ENCODE measurements around the gene TEKT1.

Gene TEKT1

GRCh38 chr17:6757747-6758146, 73.8 kb downstream of the TEKT1 start:
- no peak for DNase-seq (ENCODE audit: low read depth)

GRCh38 chr17:6756425-6757031, 75.0 kb downstream of the TEKT1 start:
- DNase-seq (ENCODE audit: low read depth), result no peak

GRCh38 chr17:6755731-6756184, 75.8 kb downstream of the TEKT1 start, which contains the start of gene XAF1:
Gene XAF1, plus strand, starts transcription at chr17:6756046. Its CDS starts 33 bp downstream, at chr17:6756079.
- DNase-seq (ENCODE audit: low read depth), result peak; percentile 31

- no peak for DNase-seq (ENCODE audit: low read depth)
Observed at GRCh38 chr17:6755281-6755680, 76.2 kb downstream of the TEKT1 start.

GRCh38 chr17:6753546-6753945, 78.0 kb downstream of the TEKT1 start:
- DNase-seq (ENCODE audit: low read depth), result no peak

- peak; percentile 15 for DNase-seq (ENCODE audit: low read depth)
Observed at GRCh38 chr17:6753006-6753445, 78.5 kb downstream of the TEKT1 start.

GRCh38 chr17:6752068-6752909, 79.2 kb downstream of the TEKT1 start:
- no peak for DNase-seq (ENCODE audit: low read depth)

- no peak for DNase-seq (ENCODE audit: low read depth)
Observed at GRCh38 chr17:6749519-6749918, 82.0 kb downstream of the TEKT1 start.

- no peak for DNase-seq (ENCODE audit: low read depth)
Observed at GRCh38 chr17:6748617-6749016, 82.9 kb downstream of the TEKT1 start.
